Fibroblast of mammary gland (primary cell): ENCODE results near the gene SUSD5.

Experiments
- DNase-seq: peaks from one replicate; pipeline ENCODE4 v3.0.0-alpha.2; 2010; ENCODE audit warnings: low read depth
- H3K4me3 ChIP-seq: 2 replicates; pipeline ENCODE4 v1.5.1; 2011; ENCODE audit warnings: low read depth, mild to moderate bottlenecking, low read length, moderate library complexity; ENCODE audit not compliant: control insufficient read depth
- TF ChIP-seq, protein P1 (sequence below): conservative IDR thresholded peaks from 2 replicates; pipeline ENCODE4 v1.5.1; 2011; ENCODE audit warnings: low read depth, low read length, inconsistent platforms; ENCODE audit not compliant: control insufficient read depth, insufficient read depth

The SUSD5 gene

DNA sequence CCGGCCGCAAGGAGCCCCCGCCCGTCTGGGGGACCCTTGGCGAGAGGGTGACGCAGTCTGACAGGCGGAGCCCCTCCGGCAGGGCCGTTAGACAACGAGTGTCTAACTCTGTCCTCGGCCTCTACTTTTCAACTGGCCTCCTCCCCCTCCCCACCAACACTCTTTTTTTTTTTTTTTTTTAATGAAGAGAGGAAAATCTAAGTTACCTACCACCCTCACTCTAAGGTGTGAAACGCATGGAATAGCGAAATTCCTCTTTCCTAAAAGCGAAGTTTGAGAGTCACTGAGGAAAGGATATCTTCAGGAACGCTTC, 521 bp upstream of the SUSD5 start:
- no peak for DNase-seq
- TF ChIP-seq, protein P1, sequence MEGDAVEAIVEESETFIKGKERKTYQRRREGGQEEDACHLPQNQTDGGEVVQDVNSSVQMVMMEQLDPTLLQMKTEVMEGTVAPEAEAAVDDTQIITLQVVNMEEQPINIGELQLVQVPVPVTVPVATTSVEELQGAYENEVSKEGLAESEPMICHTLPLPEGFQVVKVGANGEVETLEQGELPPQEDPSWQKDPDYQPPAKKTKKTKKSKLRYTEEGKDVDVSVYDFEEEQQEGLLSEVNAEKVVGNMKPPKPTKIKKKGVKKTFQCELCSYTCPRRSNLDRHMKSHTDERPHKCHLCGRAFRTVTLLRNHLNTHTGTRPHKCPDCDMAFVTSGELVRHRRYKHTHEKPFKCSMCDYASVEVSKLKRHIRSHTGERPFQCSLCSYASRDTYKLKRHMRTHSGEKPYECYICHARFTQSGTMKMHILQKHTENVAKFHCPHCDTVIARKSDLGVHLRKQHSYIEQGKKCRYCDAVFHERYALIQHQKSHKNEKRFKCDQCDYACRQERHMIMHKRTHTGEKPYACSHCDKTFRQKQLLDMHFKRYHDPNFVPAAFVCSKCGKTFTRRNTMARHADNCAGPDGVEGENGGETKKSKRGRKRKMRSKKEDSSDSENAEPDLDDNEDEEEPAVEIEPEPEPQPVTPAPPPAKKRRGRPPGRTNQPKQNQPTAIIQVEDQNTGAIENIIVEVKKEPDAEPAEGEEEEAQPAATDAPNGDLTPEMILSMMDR: no peak
- H3K4me3 ChIP-seq: peak overlapping the region; percentile 23

DNA sequence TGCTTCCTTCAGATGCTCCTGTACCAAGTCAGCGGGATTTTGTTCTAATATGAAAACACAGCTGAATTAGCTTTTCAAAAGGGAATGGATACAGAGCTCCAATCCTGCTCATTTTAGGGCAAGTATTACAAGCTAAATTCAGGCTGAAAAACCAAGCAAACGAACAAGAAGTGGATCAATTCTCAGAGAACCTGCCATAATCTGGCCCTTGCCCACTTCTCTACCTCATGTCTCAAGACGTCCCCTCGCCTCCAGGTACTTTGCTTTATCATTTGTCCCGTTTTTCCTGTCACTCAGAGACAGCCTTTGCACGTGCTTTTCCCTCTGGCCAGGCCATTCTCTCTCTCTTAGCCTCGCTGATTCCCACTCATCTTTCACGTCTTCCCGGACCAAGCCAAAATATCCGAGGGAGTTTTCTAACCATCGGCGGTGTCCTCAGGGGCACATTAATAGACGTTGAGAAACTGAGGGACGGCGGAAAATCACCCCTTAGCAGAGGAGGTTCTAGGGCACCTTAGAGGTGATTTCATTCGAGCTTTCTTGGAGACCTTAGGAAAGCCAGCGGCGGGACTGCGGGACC, 654 bp downstream of the SUSD5 start:
- H3K4me3 ChIP-seq: peak overlapping the region; percentile 20
- TF ChIP-seq, protein P1: no peak
- DNase-seq: no peak

DNA sequence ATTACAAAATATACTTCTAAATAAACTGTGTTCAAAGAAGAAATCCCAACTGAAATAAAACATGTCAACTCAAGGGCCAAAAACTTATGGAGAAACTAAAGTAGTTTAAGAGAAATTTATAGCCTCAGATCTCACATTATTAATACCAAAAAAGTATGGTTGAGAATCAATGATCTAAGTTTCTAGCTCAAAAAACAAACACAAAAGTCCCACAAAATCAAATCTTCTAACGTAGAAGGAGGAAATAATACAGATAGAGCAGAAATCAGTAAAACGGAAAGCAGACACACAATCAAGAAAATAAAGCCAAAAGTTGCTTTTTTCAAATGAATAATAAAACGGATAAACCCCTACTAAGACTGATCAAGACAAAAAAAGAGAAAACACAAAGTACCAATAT, 2.9 kb downstream of the SUSD5 start:
- TF ChIP-seq, protein P1: no peak
- no peak for DNase-seq
- H3K4me3 ChIP-seq: no peak overlapping the region

DNA sequence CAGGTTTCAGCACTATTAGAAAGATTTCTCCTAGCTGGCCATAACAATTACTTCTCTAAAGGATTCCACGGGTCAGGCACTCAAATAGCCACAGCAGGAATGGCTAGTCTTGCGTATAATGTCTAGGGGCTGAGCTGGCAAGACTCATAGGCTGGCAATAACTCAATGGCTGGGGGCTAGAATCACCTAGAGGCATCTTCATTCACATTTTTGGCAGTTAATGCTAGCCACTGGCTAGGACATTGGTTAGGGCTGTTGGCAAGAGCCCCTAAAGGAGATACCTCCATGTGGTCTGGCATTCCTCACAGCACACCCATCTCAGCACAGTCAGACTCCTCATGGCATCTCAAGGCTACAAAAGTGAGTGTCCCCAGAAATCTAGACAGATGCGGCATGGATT, 6.2 kb downstream of the SUSD5 start:
- TF ChIP-seq, protein P1: no peak
- no peak overlapping the region for H3K4me3 ChIP-seq
- DNase-seq: no peak

DNA sequence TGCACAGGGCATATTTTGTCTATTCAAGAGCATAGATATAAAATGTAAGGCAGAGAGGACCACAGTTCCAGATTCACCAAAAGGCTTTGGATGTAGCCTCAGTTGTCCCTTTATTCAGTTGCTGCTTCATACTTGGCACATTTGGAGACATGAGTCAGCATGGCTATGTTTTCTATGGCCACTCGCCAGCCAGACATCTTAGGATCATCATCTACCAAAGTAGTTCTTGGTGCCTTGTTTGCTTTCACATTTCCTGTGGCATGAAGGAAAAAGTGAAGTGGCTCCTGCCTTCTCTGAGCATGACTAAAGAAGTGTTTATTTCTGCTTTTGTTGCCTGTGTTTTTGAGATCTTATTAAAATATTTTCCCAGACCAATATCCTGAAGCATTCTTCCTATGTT, 7.2 kb downstream of the SUSD5 start:
- TF ChIP-seq, protein P1: no peak
- no peak overlapping the region for H3K4me3 ChIP-seq
- DNase-seq: peak; percentile 88

DNA sequence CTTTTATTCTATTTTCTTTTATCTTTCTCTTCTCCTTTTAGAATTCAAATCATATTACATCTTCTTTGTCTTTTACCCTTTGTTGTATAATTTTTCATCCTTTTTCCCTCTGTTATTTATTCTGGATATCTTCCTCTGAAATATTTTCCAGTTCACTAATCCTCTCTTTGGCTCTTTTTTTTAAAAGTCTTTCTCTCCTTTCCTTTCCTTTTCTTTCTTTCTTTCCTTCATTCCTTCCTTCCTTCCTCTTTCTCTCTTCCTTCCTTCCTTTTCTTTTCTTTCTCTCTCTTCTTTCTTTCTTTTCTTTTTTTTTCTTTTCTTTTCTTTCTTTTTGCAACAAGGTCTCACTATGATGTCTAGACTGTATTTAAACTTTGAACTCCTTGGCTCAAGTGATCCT, 9.3 kb downstream of the SUSD5 start:
- no peak for DNase-seq
- TF ChIP-seq, protein P1: no peak
- no peak overlapping the region for H3K4me3 ChIP-seq

DNA sequence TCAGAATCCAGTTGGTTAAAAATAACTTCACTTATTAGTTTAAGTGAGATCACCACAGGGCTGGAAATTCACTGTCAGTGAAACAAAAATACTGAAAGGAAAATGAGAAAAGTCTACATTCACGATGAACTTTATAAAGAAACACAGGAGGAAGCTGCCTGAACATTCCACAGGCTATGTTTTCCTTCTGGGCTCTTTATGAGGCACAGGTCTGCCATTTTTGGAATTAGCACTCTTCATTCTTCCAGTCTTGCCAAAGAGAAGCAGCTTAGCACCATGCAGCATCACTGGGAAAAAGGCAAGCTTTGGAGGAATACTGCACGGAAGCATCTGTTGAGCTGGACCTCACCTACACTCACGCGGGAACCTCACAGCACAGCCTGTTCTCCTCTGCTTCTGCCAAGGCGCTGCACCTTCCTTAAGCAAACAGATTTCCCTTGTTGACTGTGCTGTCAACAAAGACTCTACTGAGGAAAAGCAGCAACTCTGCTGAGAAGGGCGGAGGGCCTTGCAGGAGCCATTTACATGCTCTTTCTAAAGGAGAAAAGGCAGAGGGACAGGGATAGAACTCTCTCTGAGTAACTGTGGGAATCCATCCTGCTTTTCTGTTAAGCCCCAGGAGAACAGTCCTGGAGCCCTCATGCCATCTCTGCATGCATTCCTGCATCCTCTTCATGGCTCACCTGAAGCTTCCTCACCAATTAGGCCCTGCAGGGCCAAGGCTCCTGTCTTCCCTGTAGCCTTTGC, 15.7 kb downstream of the SUSD5 start:
- TF ChIP-seq, protein P1: no peak
- DNase-seq: no peak
- H3K4me3 ChIP-seq: no peak overlapping the region
